ENCODE measurements around the gene GYG1.

The GYG1 gene

GRCh38 chr3:148990236-148990635 lies 1.1 kb upstream of the GYG1 start:
- no peak for DNase-seq

GRCh38 chr3:148992027-148992634 lies 791 bp downstream of the GYG1 start:
- no peak for DNase-seq

GRCh38 chr3:148992635-148993255 lies 1.4 kb downstream of the GYG1 start:
- no peak for DNase-seq

- no peak for DNase-seq
Measured at GRCh38 chr3:148997623-148998022, 6.3 kb downstream of the GYG1 start.

- no peak for DNase-seq
Measured at GRCh38 chr3:148998297-148998696, 7.0 kb downstream of the GYG1 start.

- DNase-seq: no peak
Measured at GRCh38 chr3:148998715-148999423, 7.5 kb downstream of the GYG1 start.

- no peak for DNase-seq
Measured at GRCh38 chr3:148999806-149000205, 8.5 kb downstream of the GYG1 start.

GRCh38 chr3:149000206-149000745 lies 8.9 kb downstream of the GYG1 start:
- DNase-seq: no peak

GRCh38 chr3:149001727-149002126 lies 10.4 kb downstream of the GYG1 start:
- no peak for DNase-seq

- no peak for DNase-seq
Measured at GRCh38 chr3:149003653-149004305, 12.4 kb downstream of the GYG1 start.

- DNase-seq: no peak
Measured at GRCh38 chr3:149004622-149005021, 13.3 kb downstream of the GYG1 start.

- no peak for DNase-seq
Measured at GRCh38 chr3:149005416-149005815, 14.1 kb downstream of the GYG1 start.

GRCh38 chr3:149007567-149008257 lies 16.4 kb downstream of the GYG1 start:
- no peak for DNase-seq

GRCh38 chr3:149009732-149010131 lies 18.4 kb downstream of the GYG1 start:
- DNase-seq: no peak

- no peak for DNase-seq
Measured at GRCh38 chr3:149010504-149010951, 19.2 kb downstream of the GYG1 start.

- DNase-seq: no peak
Measured at GRCh38 chr3:149010966-149011365, 19.6 kb downstream of the GYG1 start.

GRCh38 chr3:149011676-149012075 lies 20.3 kb downstream of the GYG1 start:
- DNase-seq: no peak

- DNase-seq: no peak
Measured at GRCh38 chr3:149013726-149014125, 22.4 kb downstream of the GYG1 start.

GRCh38 chr3:149015393-149015792 lies 24.1 kb downstream of the GYG1 start:
- no peak for DNase-seq

GRCh38 chr3:149016242-149016641 lies 24.9 kb downstream of the GYG1 start:
- DNase-seq: no peak

- DNase-seq: no peak
Measured at GRCh38 chr3:149016669-149017541, 25.6 kb downstream of the GYG1 start.

- DNase-seq: no peak
Measured at GRCh38 chr3:149018247-149018646, 26.9 kb downstream of the GYG1 start.
